HG03520 (cell line): ENCODE results near the gene ZNF576.
"Not testable (repeated sequence)": the region's sequence is repeated elsewhere in the genome, so short reads cannot be mapped to it uniquely, and the experiment has no call there.

ENCODE experiments used
- ATAC-seq: cut with Tn5 transposase; IDR thresholded peaks from one replicate; pipeline ENCODE4 v1.9.1; 2021; ENCODE audit warnings: mild to moderate bottlenecking, moderate library complexity; ENCODE audit not compliant: unreplicated experiment

Gene ZNF576

GRCh38 chr19:43595999-43596841 is at the start of gene ZNF576, which contains the start of gene IRGQ:
ZNF576 (plus strand) TSS chr19:43596595; CDS start chr19:43597109, 514 bp downstream.
IRGQ (minus strand) TSS chr19:43596134; CDS start chr19:43595338, 796 bp downstream.
- ATAC-seq, result peak; percentile 81

- not testable (repeated sequence) for ATAC-seq
These were observed 48.5 kb upstream of the ZNF576 start for GRCh38 chr19:43547926-43548325.

DNA sequence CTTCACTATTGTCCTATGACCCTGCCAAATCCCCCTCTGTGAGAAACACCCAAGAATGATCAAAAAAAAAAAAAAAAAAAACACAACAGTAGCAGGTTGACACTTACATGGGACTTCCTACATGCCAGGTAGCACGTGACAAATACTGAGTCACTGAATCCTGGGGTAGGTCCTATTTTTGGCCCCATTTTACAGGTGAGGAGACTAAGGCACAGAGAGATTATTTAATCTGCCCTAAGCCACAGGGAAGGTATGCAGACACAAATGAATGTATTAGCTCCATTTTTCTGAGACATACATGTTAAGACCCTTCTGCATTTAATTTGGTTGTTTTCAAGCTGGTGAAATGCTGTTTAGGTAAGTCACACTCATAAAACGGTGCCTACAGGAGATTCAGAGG is 47.7 kb upstream of the ZNF576 start:
- ATAC-seq, result no peak

DNA sequence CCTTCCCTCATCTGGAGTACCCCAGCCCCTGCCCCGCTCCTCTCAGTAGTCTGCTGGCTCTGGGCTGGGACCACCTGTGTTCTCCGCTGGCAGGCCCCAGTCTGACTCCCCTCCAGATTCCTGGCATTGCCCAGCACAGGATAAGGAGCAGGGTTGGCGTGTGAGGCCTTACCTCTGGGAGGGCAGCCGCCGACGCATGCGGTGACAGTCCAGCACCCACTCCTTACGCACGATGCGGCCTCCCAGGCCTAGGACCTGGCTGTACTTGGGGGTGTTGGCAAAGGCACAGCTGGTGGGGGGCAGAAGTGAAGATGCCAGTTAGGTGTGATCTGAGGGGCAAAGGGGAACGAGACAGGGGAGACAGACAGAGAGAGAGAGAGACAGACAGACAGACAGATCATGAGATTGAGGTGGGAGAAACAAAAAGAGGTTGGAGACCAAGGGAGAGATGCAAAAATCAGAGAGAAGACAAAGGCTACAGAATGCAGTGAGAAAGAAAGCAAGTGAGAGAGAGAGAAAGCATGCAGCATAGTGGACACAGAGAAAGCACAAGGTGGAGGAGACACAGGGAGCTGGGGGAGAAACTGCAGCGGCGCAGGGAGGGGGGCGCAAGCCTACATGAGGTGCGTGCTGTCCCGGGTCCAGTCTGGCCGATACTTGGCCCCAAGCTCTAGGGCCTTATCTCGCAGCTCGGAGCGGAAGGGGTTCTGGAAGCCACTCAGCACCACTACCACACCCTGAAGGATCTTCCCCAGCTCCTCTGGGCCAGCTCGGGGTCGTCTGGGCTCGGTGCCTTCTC is 44.8 kb upstream of the ZNF576 start:
- no peak for ATAC-seq

DNA sequence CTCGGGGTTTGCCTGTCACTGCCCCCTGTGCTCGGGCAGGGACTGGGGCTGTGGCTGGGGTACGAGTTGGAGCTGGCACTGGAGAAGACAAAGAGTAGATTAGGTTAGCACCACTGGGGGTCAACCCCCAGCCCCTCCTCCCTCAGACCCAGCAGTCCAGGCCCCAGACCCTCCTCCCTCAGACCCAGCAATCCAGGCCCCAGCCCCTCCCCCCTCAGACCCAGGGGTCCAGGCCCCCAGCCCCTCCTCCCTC is 44.3 kb upstream of the ZNF576 start:
- ATAC-seq, result no peak

- ATAC-seq, result no peak
These were observed 43.8 kb upstream of the ZNF576 start for GRCh38 chr19:43552616-43553015.

DNA sequence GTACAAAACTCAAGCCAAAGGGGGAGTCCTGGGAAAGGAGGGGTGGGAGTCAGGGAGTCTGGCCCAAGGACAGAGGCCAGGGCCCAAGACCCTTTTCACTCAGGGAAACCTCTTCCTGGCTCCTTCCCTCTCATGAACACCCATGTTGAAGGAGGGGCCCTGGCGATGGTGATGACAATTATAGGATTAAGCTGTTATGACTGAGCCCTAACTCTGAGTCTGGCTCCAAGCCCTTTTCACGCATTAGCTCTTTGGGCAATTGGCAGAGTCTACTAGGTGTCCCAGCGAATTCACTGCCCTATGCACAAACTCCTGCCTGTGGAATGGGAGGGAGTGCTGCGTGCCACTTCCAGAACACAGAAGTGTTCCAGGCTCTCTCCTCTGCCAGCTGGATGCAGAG is 42.7 kb upstream of the ZNF576 start:
- ATAC-seq, result no peak

GRCh38 chr19:43554317-43554895 is 42.0 kb upstream of the ZNF576 start:
- ATAC-seq, result no peak

- ATAC-seq, result no peak
These were observed 41.1 kb upstream of the ZNF576 start for GRCh38 chr19:43555185-43555770.

DNA sequence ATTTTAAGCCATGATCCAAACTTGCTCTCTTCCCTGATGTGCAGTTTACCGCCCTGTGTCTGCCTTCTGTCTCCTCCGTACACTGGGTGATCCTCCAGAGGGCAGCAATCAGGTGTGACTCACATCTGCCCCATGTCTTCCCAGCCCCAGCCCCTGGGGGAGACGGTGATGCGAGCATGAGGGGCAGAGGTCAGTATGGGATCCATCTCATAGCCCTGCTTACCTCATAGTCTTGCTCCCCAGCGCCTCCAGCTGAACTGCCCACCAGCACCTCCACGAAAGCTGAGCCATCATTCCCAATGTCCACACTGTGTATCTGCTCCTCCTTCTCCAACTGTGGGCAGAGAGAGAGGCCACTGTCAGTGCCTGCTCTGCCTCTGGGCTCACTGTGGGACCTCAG is 35.7 kb upstream of the ZNF576 start:
- no peak for ATAC-seq

DNA sequence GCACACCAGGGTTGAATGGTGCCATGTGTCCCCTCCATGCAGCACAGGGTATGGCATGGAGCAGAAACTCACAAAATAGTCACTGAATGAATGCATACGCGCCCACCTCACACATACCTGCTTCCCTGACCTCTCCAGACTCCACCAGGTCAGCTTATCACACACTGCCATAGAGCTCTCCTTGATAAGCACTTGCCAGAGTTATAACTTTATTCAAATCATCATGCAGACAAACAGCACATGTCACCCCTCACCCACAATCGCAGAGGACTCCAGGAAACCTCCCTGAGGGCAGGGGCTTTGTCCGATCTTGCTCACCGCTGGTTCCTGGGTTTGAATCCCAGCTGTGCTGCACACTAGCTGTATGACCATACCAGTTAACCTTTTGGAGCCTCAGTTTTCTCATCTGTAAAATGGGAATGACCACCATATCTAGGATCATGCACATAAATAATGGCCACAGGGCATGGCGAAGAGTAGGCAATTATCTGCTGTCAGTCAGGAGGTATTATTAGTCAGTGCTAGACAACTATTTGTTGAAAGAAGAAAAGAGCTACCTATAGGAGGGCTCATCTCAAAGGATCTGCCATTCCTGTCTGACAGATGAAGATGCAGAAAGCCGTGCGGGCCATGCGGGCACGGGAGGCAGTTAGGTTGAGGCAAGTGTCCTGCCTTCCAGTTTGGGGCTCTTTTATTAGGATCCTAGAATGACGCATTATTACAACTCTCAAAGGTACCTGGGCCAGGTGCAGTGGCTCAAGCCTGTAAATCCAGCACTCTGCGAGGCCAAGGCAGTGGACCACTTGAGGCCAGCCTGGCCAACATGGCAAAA is 35.0 kb upstream of the ZNF576 start:
- ATAC-seq, result no peak

DNA sequence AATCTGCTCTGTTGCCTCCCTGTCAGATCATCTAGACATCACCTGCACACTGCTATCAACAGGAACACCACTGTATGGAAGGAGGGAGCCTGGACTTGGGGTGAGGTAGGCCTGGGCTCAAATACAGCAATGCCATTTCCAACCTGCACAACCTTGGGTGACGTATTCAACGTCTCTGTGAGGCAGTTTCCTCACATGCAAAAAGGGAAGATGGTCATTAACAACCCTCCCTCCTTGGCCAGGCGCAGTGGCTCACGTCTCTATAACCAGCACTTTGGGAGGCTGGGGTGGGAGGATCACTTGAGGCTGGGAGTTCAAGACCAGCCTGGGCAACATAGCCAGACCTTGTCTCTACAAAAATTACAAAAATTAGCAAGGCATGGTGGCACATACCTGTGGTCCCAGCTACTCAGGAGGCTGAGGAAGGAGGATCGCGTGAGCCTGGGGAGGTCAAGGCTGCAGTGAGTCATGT is 34.1 kb upstream of the ZNF576 start:
- no peak for ATAC-seq

DNA sequence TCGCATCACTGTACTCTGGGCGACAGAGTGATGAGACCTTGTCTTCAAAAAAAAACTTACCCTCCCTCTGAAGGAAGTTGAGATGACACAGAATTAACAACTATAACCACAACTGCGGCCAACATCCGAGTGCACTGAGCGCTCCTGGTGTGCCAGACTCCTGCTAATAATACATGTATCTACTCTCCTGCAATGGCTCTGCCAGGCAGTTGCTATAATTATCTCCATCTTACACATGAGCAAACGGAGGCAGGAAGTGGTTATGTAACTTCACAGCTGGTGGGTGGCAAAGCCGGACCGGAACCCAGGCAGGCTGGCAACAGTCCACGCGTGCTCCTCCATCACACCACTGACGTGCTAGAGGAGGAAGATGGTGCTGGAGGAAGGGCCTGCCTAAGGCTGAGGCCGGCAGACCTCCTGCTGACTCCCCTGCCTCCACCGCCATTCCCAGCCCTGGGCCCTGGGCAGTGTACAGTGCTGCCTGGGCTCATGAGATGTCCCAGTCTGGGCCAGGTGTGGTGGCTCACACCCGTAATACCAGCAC is 33.6 kb upstream of the ZNF576 start:
- ATAC-seq, result peak; percentile 50

GRCh38 chr19:43563816-43564457 is 32.5 kb upstream of the ZNF576 start:
- no peak for ATAC-seq

DNA sequence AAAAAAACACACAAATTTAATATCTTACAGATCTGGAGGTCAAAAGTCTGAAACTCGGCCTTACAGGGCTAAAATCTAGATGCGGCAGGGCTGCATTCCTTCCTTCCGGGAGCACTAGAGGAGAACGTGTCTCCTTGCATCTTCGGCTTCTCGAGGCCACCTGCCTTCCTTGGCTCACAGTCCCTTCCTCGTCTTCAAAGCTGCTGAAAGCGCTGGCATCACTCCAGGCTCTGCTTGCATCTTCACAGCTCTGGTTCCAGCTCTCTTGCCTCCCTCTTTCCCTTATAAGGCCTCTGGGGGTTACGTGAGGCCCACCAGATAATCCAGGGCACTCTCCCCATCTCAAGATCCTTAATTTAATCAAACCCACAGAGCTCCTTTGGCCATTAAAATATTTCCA is 31.6 kb upstream of the ZNF576 start:
- ATAC-seq, result no peak

GRCh38 chr19:43569657-43570056 is 26.7 kb upstream of the ZNF576 start:
- ATAC-seq, result no peak

GRCh38 chr19:43570174-43570791 is 26.1 kb upstream of the ZNF576 start:
- ATAC-seq, result no peak

- no peak for ATAC-seq
These were observed 24.2 kb upstream of the ZNF576 start for GRCh38 chr19:43572171-43572588.

GRCh38 chr19:43574424-43575155 is 21.8 kb upstream of the ZNF576 start:
- ATAC-seq, result no peak
